Endodermal cell (in vitro differentiated cells): Measurements from ENCODE around the gene EML1. TPM values are rescaled to one million over a fixed set of nuclear protein-coding genes. Genes with fewer than 3 reads are reported as not detected.

Source experiments
- DNase-seq: peaks from one replicate; pipeline ENCODE4 v3.0.0-alpha.2; 2017
- H3K27ac ChIP-seq: 2 replicates; pipeline ENCODE4 v1.5.1; 2013; ENCODE audit warnings: mild to moderate bottlenecking, low read depth, low read length, moderate library complexity
- H3K27me3 ChIP-seq: 2 replicates; pipeline ENCODE4 v1.6.1; 2013; ENCODE audit warnings: mild to moderate bottlenecking, low read length, moderate library complexity; ENCODE audit not compliant: insufficient read depth, control insufficient read depth, poor library complexity, severe bottlenecking
- H3K36me3 ChIP-seq: 2 replicates; pipeline ENCODE4 v1.7.0; 2013; ENCODE audit warnings: mild to moderate bottlenecking, low read length, moderate library complexity; ENCODE audit not compliant: control insufficient read depth, insufficient read depth
- H3K4me1 ChIP-seq: one replicate; pipeline ENCODE4 v1.7.0; 2013; ENCODE audit warnings: low read length; ENCODE audit not compliant: control insufficient read depth, insufficient read depth
- H3K4me3 ChIP-seq: 2 replicates; pipeline ENCODE4 v1.5.1; 2013; ENCODE audit warnings: mild to moderate bottlenecking, low read length, moderate library complexity
- H3K9ac ChIP-seq: 2 replicates; pipeline ENCODE4 v1.6.1; 2013; ENCODE audit warnings: mild to moderate bottlenecking, low read length, moderate library complexity; ENCODE audit not compliant: poor library complexity, severe bottlenecking; ENCODE audit errors: extremely low read depth
- H3K9me3 ChIP-seq: 2 replicates; pipeline ENCODE4 v1.6.1; 2013; ENCODE audit warnings: mild to moderate bottlenecking, low read length, moderate library complexity; ENCODE audit not compliant: control insufficient read depth
- H3K27ac Mint-ChIP-seq: 2 replicates; pipeline ENCODE4 v1.8.0; 2020; ENCODE audit warnings: mixed read lengths
- H3K27me3 Mint-ChIP-seq: 2 replicates; pipeline ENCODE4 v1.8.0; 2021; ENCODE audit warnings: mild to moderate bottlenecking, mixed read lengths; ENCODE audit not compliant: insufficient read depth
- H3K36me3 Mint-ChIP-seq: 2 replicates; pipeline ENCODE4 v1.8.0; 2020; ENCODE audit warnings: low read depth, mixed read lengths
- H3K4me1 Mint-ChIP-seq: 2 replicates; pipeline ENCODE4 v1.8.0; 2020; ENCODE audit warnings: mixed read lengths
- H3K4me3 Mint-ChIP-seq: 2 replicates; pipeline ENCODE4 v1.8.0; 2020; ENCODE audit warnings: mild to moderate bottlenecking, moderate library complexity, mixed read lengths
- H3K9me3 Mint-ChIP-seq: 2 replicates; pipeline ENCODE4 v1.8.0; 2020; ENCODE audit warnings: mild to moderate bottlenecking, mixed read lengths
- WGBS, 2 experiments: methylation state at CpG; one replicate each; pipeline versions ENCODE4 v1.1.5 to v1.1.7; 2013; ENCODE audit warnings: missing lambda C conversion rate in 2 of 2, mixed read lengths in 1 of 2; ENCODE audit not compliant: insufficient coverage in 1 of 2, insufficient read length in 1 of 2; 5-methylcytosine and 5-hydroxymethylcytosine counted together
- total RNA-seq, 2 donors: library from RNA; stranded (reverse); fragmentation: NEBNext Ultra II Directional in 1 of 2; extraction: Animal tissue kit (Norgen Biotek cat#: 25700) in 1 of 2; gene quantifications; 2 replicates in 1 of 2; 3 replicates in 1 of 2; pipeline ENCODE4 v1.2.1, GENCODE V29; 2021
- TF ChIP-seq, protein P1 (sequence below): fragments of 200-600 bp; sonication (generic); conservative IDR thresholded peaks from 2 replicates; pipeline ENCODE4 v1.5.0; 2021; ENCODE audit warnings: antibody characterized with exemption, mild to moderate bottlenecking

Gene EML1
- total RNA-seq, 2 donors from 2014 or later, result 25.0 to 31.4 TPM

GRCh38 chr14:99991331-99991730 is 198.1 kb downstream of the EML1 start:
- H3K36me3 Mint-ChIP-seq, result peaks cover 7% of the 10 kb centered on the region
- H3K27ac Mint-ChIP-seq, result no peak overlapping the region

More at GRCh38 chr14:99991331-99991730, 198.1 kb downstream of the EML1 start:
- no peak overlapping the region for H3K4me3 ChIP-seq
- H3K9ac ChIP-seq, result no peak overlapping the region
- no peak for DNase-seq
- H3K4me1 ChIP-seq, result no peaks in the 10 kb centered on the region
- TF ChIP-seq, protein P1, sequence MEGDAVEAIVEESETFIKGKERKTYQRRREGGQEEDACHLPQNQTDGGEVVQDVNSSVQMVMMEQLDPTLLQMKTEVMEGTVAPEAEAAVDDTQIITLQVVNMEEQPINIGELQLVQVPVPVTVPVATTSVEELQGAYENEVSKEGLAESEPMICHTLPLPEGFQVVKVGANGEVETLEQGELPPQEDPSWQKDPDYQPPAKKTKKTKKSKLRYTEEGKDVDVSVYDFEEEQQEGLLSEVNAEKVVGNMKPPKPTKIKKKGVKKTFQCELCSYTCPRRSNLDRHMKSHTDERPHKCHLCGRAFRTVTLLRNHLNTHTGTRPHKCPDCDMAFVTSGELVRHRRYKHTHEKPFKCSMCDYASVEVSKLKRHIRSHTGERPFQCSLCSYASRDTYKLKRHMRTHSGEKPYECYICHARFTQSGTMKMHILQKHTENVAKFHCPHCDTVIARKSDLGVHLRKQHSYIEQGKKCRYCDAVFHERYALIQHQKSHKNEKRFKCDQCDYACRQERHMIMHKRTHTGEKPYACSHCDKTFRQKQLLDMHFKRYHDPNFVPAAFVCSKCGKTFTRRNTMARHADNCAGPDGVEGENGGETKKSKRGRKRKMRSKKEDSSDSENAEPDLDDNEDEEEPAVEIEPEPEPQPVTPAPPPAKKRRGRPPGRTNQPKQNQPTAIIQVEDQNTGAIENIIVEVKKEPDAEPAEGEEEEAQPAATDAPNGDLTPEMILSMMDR, result no peak
- WGBS, 2 experiments, result 94 to 100% methylated on average over 2 to 7 of the region's 7 CpGs
- H3K9me3 ChIP-seq, result peaks cover 18% of the 10 kb centered on the region
- H3K4me3 Mint-ChIP-seq, result no peak overlapping the region
- H3K27me3 ChIP-seq, result no peaks in the 10 kb centered on the region
- H3K4me1 Mint-ChIP-seq, result no peaks in the 10 kb centered on the region
- no peaks in the 10 kb centered on the region for H3K27me3 Mint-ChIP-seq
- H3K36me3 ChIP-seq, result no peaks in the 10 kb centered on the region
- no peak overlapping the region for H3K27ac ChIP-seq
- peaks cover 17% of the 10 kb centered on the region for H3K9me3 Mint-ChIP-seq

Other genes with a start within 250 kb of the EML1 start
- gene CCDC85C, start 189.2 kb upstream of the EML1 start, total RNA-seq, result 10 to 100 TPM; 32.8 to 45.8 TPM
- gene HHIPL1, start 148.3 kb upstream of the EML1 start, total RNA-seq, result 1 to 10 TPM; 3.0 to 3.4 TPM
- under 1 TPM; 0.55 to 0.57 TPM for gene CYP46A1, start 109.1 kb upstream of the EML1 start, total RNA-seq